T-helper 9 cell (primary cell): ENCODE results near the gene FLOT1.
"Not testable (repeated sequence)": the region's sequence is repeated elsewhere in the genome, so short reads cannot be mapped to it uniquely, and the experiment has no call there.

Experiments
- DNase-seq: peaks from one replicate; pipeline ENCODE4 v3.0.0-alpha.2; 2020

FLOT1 gene

DNA sequence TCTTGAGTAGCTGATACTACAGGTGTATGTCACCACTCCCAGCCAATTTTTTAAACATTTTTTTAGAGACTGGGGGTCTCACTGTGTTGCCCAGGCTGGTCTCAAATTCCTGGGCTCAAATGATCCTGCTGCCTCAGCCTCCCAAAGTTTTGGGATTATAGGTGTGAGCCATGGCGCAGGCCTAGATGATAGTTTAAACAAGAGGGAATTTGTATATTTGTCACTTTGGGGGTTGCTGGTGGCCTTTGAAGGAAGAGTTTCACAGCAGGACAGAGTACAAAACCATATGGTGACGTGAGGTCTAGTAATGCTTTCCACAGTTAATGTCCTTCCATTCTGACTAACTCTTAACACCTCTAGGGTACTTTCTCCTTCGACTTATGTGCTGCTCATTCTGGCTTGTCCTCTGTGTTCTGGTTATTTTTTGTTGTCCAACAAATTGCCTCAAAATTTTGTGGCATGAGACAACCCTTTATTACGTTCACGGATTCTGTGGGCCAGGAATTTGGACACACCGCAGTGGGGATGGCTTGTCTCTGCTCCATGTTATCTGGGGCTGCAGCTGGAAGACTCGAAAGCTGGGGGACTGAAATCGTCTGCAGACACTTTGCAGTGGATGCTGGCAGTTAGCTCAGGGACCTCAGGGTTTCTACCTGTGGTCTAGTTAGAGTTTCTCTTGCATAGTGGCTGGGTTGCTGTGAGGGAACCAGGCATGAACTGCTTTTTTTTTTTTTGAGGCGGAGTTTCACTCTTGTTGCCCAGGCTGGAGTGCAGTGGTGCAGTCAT, 24.9 kb upstream of the FLOT1 start:
- DNase-seq, result no peak

- DNase-seq, result no peak
Measured at GRCh38 chr6:30766461-30767157, 24.1 kb upstream of the FLOT1 start.

- DNase-seq, result not testable (repeated sequence)
Measured at GRCh38 chr6:30765495-30765894, 23.0 kb upstream of the FLOT1 start.

DNA sequence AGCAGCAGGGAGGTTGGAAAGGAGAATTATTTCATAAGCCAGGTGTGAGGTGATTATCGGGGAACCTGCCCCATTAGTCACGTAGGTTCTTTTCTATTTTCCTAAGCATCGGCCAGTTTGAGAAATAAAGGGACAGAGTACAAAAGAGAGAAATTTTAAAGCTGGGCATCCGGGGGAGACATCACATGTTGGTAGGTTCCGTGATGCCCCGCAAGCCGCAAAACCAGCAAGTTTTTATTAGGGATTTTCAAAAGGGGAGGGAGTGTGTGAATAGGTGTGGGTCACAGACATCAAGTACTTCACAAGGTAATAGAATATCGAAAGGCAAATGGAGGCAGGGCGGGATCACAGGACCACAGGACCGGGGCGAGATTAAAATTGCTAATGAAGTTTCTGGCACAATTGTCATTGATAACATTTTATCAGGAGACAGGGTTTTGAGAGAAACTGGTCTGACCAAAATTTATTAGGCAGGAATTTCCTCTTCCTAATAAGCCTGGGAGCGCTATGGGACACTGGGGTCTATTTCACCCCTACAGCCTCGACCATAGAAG, 22.1 kb upstream of the FLOT1 start:
- not testable (repeated sequence) for DNase-seq

- DNase-seq, result no peak
Measured at GRCh38 chr6:30763618-30764489, 21.4 kb upstream of the FLOT1 start.

- no peak for DNase-seq
Measured at GRCh38 chr6:30763155-30763617, 20.7 kb upstream of the FLOT1 start.

GRCh38 chr6:30761791-30762429, 19.4 kb upstream of the FLOT1 start:
- DNase-seq, result no peak

DNA sequence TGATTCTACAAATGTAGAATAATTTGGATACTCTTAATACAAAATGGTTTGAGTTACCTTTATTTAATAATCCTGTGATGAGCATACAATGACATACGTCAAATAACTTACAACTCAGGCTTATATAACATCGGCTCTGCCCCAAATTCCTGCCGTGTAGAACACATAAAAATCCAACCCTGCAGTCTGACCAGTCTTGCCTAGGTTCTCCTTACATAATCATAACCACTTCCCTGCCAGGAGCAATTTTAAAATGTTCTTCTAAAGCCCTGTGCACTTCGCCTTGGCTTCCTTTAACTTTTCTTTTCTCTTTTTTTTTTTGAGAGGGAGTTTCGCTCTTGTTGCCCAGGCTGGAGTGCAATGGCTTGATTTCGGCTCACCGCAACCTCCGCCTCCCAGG, 18.1 kb upstream of the FLOT1 start:
- no peak for DNase-seq

DNA sequence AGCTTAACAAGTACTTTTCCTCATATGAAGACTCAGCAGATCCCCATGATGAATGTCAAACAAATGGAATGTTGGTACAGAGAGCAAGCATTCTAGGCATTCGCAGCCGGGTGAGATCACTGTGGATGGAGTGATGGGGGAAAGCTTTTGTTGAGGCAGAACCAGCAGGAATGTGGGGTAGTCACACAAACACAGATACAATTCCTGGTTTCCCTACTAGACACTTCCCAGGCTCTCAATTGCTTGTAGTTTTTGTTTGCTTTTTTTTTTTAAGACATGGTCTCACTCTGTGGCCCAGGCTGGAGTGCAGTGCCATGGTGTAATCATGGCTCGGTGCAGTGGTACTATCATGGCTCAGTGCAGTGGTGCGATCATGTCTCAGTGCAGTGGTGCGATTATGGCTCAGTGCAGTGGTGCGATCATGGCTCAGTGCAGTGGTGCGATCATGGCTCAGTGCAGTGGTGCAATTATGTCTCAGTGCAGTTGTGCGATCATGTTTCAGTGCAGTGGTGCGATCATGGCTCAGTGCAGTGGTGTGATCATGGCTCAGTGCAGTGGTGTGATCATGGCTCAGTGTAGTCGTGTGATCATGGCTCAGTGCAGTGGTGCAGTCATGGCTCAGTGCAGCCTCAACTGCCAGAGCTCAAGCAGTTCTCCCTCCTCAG, 17.2 kb upstream of the FLOT1 start:
- DNase-seq, result no peak

- DNase-seq, result no peak
Measured at GRCh38 chr6:30757261-30757904, 14.9 kb upstream of the FLOT1 start.

- not testable (repeated sequence) for DNase-seq
Measured at GRCh38 chr6:30756405-30757003, 14.0 kb upstream of the FLOT1 start.

DNA sequence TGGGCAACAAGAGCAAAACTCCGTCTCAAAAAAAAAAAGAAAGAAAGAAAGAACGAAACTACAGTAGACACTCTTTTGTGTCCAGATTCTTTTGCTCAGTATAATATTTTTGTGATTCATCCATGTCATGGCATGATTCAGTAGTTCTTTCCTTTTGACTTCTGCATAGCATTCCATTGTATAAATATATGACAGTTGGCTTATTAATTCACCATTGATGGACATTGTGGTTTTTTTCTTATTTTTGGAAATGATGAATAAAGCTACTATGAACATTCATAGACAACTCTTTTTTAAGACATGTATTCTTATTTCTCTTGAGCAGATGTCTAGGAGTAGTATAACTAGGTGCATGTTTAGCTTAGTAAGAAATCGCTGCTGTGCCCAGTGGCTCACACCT, 12.1 kb upstream of the FLOT1 start:
- DNase-seq, result no peak

DNA sequence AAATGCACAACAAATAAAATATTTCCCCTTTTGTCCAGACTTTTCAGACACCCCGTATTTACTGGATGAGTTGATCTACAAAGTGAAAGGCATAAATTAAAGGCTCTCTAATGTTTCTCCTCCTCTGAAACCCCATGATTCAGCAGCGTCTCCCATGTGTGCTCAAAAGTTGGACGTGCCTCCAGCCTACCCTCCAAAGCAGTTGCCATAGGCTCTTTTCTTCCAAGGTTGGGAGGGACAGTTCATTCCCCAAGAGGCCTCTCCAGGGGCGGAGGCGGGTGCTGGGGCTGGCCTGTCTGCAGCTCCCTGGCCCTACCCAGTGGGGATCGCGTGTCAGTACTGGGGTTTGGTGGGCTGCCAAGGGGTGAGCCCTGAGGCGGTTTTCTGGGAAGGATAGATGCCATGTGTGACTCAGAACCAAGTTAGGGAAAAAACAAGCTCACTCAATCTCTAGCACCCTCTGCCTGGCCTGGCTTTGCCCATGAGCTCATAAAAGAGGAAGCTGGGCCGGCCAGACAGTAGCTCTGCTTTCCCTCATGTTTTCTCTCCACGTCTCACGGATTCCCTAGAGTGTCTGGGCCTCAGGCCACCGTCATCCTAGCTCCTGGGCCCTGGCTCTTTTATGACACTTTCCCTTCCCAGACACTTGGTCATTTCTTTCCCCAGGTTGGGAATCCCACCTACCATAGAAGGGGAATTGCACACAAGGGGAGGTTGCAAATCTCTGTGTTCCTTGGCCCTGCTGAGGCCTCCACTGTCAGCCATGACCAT, 9.9 kb upstream of the FLOT1 start:
- no peak for DNase-seq

- no peak for DNase-seq
Measured at GRCh38 chr6:30750379-30750668, 7.8 kb upstream of the FLOT1 start.

GRCh38 chr6:30749554-30750378, 7.3 kb upstream of the FLOT1 start:
- no peak for DNase-seq

DNA sequence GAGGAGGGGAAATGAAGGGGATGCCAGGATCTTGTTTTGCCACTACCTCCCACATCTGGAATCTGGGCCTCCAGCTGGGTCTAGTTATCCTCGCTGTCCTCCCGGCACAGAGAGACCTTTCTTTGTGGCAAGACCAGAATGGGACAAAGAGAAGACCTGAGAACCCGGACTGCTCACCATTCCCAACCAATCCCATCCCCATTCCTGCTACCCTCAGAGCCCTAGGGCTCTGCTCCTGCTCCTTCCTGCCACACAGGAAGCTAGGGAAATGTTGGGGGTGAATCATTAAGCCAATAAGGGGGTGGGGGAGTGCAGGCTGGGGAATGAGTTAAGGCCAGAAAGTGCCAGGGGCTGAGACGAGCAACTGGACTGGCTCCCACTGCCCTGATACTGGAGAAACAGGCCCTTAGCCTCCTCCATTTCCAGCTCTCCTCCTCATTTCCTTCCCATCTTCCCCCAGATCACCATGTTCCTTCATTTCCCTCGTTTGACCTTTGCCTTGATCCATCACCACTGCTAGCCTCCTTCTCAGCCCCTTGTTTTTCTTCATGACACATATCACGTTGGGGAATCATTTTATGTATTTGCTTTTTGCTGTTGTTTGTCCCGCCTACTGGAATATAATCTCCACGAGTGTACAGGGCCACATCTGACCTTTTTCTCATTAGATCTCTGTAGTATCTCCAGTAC, 6.5 kb upstream of the FLOT1 start:
- no peak for DNase-seq

DNA sequence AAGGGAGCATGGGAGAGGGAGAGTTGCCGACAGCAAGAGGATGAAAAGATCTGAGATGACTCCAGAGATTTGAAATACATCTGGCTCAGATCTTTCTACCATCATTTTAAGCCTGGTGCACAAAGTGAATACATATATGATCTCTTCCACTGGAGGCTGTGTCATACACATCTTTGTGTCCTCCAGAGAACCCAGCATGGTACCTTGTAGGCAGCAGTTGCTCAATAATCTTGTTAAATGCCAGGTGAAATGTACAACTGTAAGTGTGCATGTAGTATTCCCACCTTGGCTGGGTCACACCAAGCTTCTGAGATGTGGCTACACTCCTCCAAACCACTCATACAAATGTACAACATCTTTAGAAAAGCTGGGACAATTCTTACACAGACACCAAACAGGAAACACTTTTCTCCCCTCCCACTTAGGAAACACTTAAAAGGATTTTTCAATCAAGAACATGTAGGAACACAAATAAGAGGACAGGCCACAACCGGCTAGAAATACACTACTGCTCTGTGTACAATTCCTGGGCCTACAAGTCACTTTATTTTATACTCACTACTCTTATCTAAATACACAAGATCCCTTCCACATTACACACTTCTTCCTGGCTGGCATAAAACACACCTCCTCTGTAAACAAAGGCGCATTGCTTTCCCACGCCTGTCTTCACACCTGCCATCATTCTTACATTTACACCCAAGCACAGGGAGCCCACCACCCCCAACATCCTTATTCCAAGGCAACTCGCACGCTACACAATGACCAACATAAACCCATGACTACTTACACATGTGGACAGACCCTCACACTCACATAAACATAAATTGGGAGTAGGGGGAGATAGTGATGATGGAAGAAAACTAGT, 5.6 kb upstream of the FLOT1 start:
- DNase-seq, result no peak

DNA sequence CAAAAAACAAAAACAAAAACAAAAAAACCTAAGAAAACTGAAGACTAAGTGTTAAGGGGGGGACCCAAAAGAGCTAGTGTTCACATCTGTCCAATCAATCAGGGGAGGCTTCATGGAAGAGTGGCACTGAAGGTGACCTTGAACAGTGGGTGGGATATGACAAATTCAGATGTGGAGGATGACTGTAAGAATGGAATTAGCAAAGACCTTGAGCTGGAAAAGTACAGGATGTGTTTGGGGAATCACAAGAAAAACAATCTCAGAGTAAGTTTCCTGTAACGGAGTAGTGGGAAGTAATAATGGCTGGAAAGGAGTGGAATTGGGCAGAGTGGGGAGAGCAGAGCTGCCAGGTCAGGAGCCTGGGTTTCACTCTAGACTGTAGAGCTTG, 4.8 kb upstream of the FLOT1 start:
- DNase-seq, result no peak
